K562 (cell line): Measurements from ENCODE around the gene TFAP2E.

ENCODE experiments used
- ATF7 ChIP-seq: fragments of 450-650 bp; IDR thresholded peaks from 2 replicates; pipeline ENCODE4 v1.7.1; 2014; ENCODE audit warnings: mild to moderate bottlenecking, moderate library complexity
- HMG20A ChIP-seq: fragments of 450-650 bp; formaldehyde crosslinking; conservative IDR thresholded peaks from 2 replicates; pipeline ENCODE4 v1.4.0; 2020; ENCODE audit warnings: mild to moderate bottlenecking, mixed read lengths
- NCOA1 ChIP-seq: fragments of 450-650 bp; IDR thresholded peaks from 2 replicates; pipeline ENCODE4 v1.6.1; 2016; ENCODE audit warnings: low read depth
- NR3C1 ChIP-seq: sonication (generic); formaldehyde crosslinking; IDR thresholded peaks from 2 replicates; pipeline ENCODE4 v1.8.1; 2022; ENCODE audit warnings: missing genetic modification reagents
- PHF20 ChIP-seq: fragments of 450-650 bp; IDR thresholded peaks from 2 replicates; pipeline ENCODE4 v1.6.1; 2018; ENCODE audit not compliant: partially characterized antibody
- POLR2AphosphoS5 ChIP-seq: IDR thresholded peaks from 2 replicates; pipeline ENCODE4 v1.6.1; 2011; ENCODE audit warnings: mild to moderate bottlenecking, low read depth, low read length, moderate library complexity; ENCODE audit not compliant: control insufficient read depth, insufficient read depth
- SIN3A ChIP-seq, 2 experiments: fragments of 150-350 bp in 1 of 2; IDR thresholded peaks; 2 replicates each; pipeline ENCODE4 v1.6.1; 2011 to 2016; ENCODE audit warnings: borderline replicate concordance in 2 of 2, low read depth in 2 of 2, low read length in 2 of 2, mild to moderate bottlenecking in 2 of 2, moderate library complexity in 2 of 2; ENCODE audit not compliant: control insufficient read depth in 1 of 2
- ZNF561 ChIP-seq: fragments of 450-650 bp; formaldehyde crosslinking; conservative IDR thresholded peaks from 2 replicates; pipeline ENCODE4 v1.4.0; 2020; ENCODE audit warnings: mild to moderate bottlenecking, moderate library complexity
- TF ChIP-seq, protein P1 (sequence below): fragments of 450-650 bp; formaldehyde crosslinking; IDR thresholded peaks from 2 replicates; pipeline ENCODE4 v1.4.0; 2020; ENCODE audit warnings: mild to moderate bottlenecking, moderate library complexity
- TF ChIP-seq, protein P2 (sequence below), 3 experiments: IDR thresholded peaks in 2 of 3; conservative IDR thresholded peaks in 1 of 3; 2 replicates each; pipeline ENCODE4 v1.5.1; 2011 to 2012; ENCODE audit warnings: low read length in 3 of 3, mild to moderate bottlenecking in 3 of 3, control low read depth in 2 of 3, improper control_type of control experiment in 1 of 3, inconsistent platforms in 1 of 3, low read depth in 1 of 3, mixed read lengths in 1 of 3, moderate library complexity in 1 of 3; ENCODE audit not compliant: insufficient read depth in 2 of 3
- TF ChIP-seq, protein P3 (sequence below), 2 experiments: fragments of 450-650 bp; IDR thresholded peaks; 2 replicates each; pipeline ENCODE4 v1.6.1; 2016

GRCh38 chr1:35631396-35631795, 58.3 kb downstream of the TFAP2E start:
- TF ChIP-seq, protein P1, sequence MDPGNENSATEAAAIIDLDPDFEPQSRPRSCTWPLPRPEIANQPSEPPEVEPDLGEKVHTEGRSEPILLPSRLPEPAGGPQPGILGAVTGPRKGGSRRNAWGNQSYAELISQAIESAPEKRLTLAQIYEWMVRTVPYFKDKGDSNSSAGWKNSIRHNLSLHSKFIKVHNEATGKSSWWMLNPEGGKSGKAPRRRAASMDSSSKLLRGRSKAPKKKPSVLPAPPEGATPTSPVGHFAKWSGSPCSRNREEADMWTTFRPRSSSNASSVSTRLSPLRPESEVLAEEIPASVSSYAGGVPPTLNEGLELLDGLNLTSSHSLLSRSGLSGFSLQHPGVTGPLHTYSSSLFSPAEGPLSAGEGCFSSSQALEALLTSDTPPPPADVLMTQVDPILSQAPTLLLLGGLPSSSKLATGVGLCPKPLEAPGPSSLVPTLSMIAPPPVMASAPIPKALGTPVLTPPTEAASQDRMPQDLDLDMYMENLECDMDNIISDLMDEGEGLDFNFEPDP (CRISPR knock-in tag): no peak
- no peak for TF ChIP-seq ZNF561
- TF ChIP-seq SIN3A (IDR thresholded peaks at IDR 0.05; ENCODE audit: borderline replicate concordance in 2 of 2, control insufficient read depth in 1 of 2, low read depth in 2 of 2, low read length in 2 of 2): no peak
- TF ChIP-seq HMG20A (CRISPR knock-in tag): no peak
- no peak for TF ChIP-seq POLR2AphosphoS5
- no peak for TF ChIP-seq ATF7
- TF ChIP-seq, protein P2, sequence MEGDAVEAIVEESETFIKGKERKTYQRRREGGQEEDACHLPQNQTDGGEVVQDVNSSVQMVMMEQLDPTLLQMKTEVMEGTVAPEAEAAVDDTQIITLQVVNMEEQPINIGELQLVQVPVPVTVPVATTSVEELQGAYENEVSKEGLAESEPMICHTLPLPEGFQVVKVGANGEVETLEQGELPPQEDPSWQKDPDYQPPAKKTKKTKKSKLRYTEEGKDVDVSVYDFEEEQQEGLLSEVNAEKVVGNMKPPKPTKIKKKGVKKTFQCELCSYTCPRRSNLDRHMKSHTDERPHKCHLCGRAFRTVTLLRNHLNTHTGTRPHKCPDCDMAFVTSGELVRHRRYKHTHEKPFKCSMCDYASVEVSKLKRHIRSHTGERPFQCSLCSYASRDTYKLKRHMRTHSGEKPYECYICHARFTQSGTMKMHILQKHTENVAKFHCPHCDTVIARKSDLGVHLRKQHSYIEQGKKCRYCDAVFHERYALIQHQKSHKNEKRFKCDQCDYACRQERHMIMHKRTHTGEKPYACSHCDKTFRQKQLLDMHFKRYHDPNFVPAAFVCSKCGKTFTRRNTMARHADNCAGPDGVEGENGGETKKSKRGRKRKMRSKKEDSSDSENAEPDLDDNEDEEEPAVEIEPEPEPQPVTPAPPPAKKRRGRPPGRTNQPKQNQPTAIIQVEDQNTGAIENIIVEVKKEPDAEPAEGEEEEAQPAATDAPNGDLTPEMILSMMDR (IDR thresholded peaks at IDR 0.05 in 2 of 3, conservative IDR thresholded peaks at IDR 0.05 in 1 of 3; ENCODE audit: insufficient read depth in 2 of 3, low read depth in 1 of 3, low read length in 3 of 3): no peak
- no peak for TF ChIP-seq PHF20
- TF ChIP-seq NR3C1 (CRISPR knock-in tag): no peak
- no peak for TF ChIP-seq NCOA1
- TF ChIP-seq, protein P3, sequence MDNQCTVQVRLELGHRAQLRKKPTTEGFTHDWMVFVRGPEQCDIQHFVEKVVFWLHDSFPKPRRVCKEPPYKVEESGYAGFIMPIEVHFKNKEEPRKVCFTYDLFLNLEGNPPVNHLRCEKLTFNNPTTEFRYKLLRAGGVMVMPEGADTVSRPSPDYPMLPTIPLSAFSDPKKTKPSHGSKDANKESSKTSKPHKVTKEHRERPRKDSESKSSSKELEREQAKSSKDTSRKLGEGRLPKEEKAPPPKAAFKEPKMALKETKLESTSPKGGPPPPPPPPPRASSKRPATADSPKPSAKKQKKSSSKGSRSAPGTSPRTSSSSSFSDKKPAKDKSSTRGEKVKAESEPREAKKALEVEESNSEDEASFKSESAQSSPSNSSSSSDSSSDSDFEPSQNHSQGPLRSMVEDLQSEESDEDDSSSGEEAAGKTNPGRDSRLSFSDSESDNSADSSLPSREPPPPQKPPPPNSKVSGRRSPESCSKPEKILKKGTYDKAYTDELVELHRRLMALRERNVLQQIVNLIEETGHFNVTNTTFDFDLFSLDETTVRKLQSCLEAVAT (IDR thresholded peaks at IDR 0.05): no peak
